Mesendoderm (in vitro differentiated cells): ENCODE measurements around the gene RIMKLB.
"Not testable (repeated sequence)": the region's sequence is repeated elsewhere in the genome, so short reads cannot be mapped to it uniquely, and the experiment has no call there.

ENCODE experiments used
- DNase-seq: peaks from one replicate; pipeline ENCODE4 v3.0.0; 2013
- H2AK5ac ChIP-seq: 2 replicates; pipeline ENCODE4 v1.6.1; 2013; ENCODE audit warnings: low read length, inconsistent platforms
- H2BK120ac ChIP-seq: 2 replicates; pipeline ENCODE4 v1.6.1; 2013; ENCODE audit warnings: low read depth, mild to moderate bottlenecking, low read length, moderate library complexity, mixed read lengths
- H2BK15ac ChIP-seq: replicated peaks from 2 replicates; pipeline ENCODE4 v1.6.1; 2013; ENCODE audit warnings: low read depth, mild to moderate bottlenecking, moderate library complexity
- H2BK5ac ChIP-seq: 2 replicates; pipeline ENCODE4 v1.6.1; 2013; ENCODE audit warnings: low read length, inconsistent platforms
- H3K18ac ChIP-seq: 2 replicates; pipeline ENCODE4 v1.6.1; 2013; ENCODE audit warnings: mild to moderate bottlenecking, low read length, mixed read lengths
- H3K23ac ChIP-seq: one replicate; pipeline ENCODE4 v1.6.1; 2013; ENCODE audit warnings: low read length
- H3K27ac ChIP-seq: 2 replicates; pipeline ENCODE4 v1.5.1; 2013; ENCODE audit warnings: low read depth, mild to moderate bottlenecking, inconsistent platforms, low read length, moderate library complexity
- H3K27me3 ChIP-seq: 2 replicates; pipeline ENCODE4 v1.6.1; 2013; ENCODE audit warnings: low read length, control low read depth, mild to moderate bottlenecking, inconsistent platforms; ENCODE audit not compliant: insufficient read depth, poor library complexity
- H3K36me3 ChIP-seq: 2 replicates; pipeline ENCODE4 v1.6.1; 2013; ENCODE audit warnings: low read length, inconsistent platforms; ENCODE audit not compliant: control insufficient read depth, insufficient read depth
- H3K4ac ChIP-seq: one replicate; pipeline ENCODE4 v1.6.1; 2013; ENCODE audit warnings: low read depth, mild to moderate bottlenecking, low read length, moderate library complexity
- H3K4me1 ChIP-seq: 2 replicates; pipeline ENCODE4 v1.6.1; 2013; ENCODE audit warnings: low read depth, low read length, inconsistent platforms; ENCODE audit not compliant: control insufficient read depth
- H3K4me2 ChIP-seq: 2 replicates; pipeline ENCODE4 v1.6.1; 2013; ENCODE audit warnings: low read length
- H3K4me3 ChIP-seq: 2 replicates; pipeline ENCODE4 v1.5.1; 2013; ENCODE audit warnings: mild to moderate bottlenecking, low read length
- H3K56ac ChIP-seq: one replicate; pipeline ENCODE4 v1.6.1; 2013; ENCODE audit warnings: low read length
- H3K79me1 ChIP-seq: 2 replicates; pipeline ENCODE4 v1.6.1; 2013; ENCODE audit warnings: low read length, inconsistent platforms
- H3K79me2 ChIP-seq: 2 replicates; pipeline ENCODE4 v1.6.1; 2013; ENCODE audit warnings: mild to moderate bottlenecking, low read length; ENCODE audit not compliant: control insufficient read depth, insufficient read depth
- H3K9ac ChIP-seq: 2 replicates; pipeline ENCODE4 v1.6.1; 2013; ENCODE audit warnings: low read length, inconsistent platforms
- H4K5ac ChIP-seq: one replicate; pipeline ENCODE4 v1.6.1; 2013; ENCODE audit warnings: low read length
- H4K8ac ChIP-seq: one replicate; pipeline ENCODE4 v1.6.1; 2013; ENCODE audit warnings: low read depth, mild to moderate bottlenecking, control low read depth, low read length, moderate library complexity
- WGBS: extraction: QIAGEN DNeasy Blood & Tissue Kit; methylation state at CpG from one replicate; pipeline ENCODE4 v1.1.7; 2013; ENCODE audit warnings: low lambda C conversion rate, missing lambda C conversion rate; ENCODE audit not compliant: insufficient coverage; ENCODE audit errors: extremely low coverage; 5-methylcytosine and 5-hydroxymethylcytosine counted together

Gene RIMKLB

DNA sequence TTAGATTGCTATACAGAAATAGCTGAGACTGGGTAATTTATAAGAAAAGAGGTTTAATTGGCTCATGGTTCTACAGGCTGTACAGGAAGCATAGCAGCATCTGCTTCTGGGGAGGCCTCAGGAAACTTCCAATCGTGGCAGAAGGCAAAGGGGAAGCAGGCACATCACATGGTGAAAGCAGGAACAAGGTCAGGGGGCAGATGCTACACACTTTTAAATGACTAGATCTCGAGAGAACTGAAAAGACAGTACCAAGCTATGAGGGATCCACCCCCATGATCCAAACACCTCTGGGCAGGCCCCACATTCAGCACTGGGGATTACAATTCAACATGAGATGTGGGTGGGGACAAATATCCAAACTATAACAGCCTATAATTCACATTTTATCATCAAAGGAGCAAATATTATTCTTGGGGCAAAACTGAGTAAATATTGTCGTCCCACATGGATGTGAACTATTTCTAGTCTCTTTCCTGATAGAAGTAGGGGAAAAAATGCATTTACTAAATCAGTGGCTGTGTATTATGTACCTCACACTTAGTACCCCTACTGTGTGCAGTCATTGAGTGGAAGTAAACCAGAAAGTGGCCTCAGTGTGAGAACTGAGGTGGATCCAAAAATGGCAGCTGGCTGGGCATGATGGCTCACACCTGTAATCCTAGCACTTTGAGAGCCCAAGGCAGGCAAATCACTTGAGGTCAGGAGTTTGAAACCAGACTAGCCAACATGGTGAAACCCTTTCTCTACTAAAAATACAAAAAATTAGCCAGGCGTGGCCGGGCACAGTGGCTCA lies 99.2 kb downstream of the RIMKLB start:
- Histone ChIP-seq H3K4ac (no peak overlapping the region), H3K23ac (no peak overlapping the region), H2BK5ac (no peak overlapping the region), H4K8ac (no peak overlapping the region), H3K56ac (no peak overlapping the region), H3K27me3 (no peaks in the 10 kb centered on the region), H3K79me2 (no peaks in the 10 kb centered on the region), H3K4me1 (no peaks in the 10 kb centered on the region), H3K4me3 (no peak overlapping the region), H2BK15ac (no peak overlapping the region), H3K9ac (no peak overlapping the region), H3K36me3 (peaks cover 2% of the 10 kb centered on the region), H3K27ac (no peak overlapping the region), H4K5ac (no peak overlapping the region), H3K79me1 (no peaks in the 10 kb centered on the region), H3K18ac (no peak overlapping the region), H3K4me2 (no peak overlapping the region), H2BK120ac (no peak overlapping the region), H2AK5ac (no peak overlapping the region)
- WGBS = no CpG with 5 or more reads among the region's 5 CpGs
- DNase-seq = no peak

DNA sequence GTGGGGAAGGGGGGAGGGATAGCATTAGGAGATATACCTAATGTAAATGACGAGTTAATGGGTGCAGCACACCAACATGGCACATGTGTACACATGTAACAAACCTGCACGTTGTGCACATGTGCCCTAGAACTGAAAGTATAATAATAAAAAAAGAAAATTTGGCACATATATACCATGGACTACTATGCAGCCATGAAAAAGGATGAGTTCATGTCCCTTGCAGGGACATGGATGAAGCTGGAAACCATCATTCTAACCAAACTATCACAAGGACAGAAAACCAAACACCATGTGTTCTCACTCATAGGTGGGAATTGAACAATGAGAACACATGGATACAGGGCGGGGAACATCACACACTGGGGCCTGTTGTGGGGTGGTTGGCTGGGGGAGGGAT lies 103.4 kb downstream of the RIMKLB start:
- H2BK15ac ChIP-seq, H2BK120ac ChIP-seq, H3K4ac ChIP-seq, H3K9ac ChIP-seq, H3K23ac ChIP-seq, H3K18ac ChIP-seq, H3K4me3 ChIP-seq, DNase-seq, H3K4me1 ChIP-seq, H2AK5ac ChIP-seq, H4K5ac ChIP-seq, H3K36me3 ChIP-seq, H3K79me1 ChIP-seq, H3K4me2 ChIP-seq, H3K27ac ChIP-seq, H4K8ac ChIP-seq, H2BK5ac ChIP-seq, H3K79me2 ChIP-seq, H3K56ac ChIP-seq, H3K27me3 ChIP-seq: not testable (repeated sequence)
- WGBS = no CpG with 5 or more reads among the region's 3 CpGs

DNA sequence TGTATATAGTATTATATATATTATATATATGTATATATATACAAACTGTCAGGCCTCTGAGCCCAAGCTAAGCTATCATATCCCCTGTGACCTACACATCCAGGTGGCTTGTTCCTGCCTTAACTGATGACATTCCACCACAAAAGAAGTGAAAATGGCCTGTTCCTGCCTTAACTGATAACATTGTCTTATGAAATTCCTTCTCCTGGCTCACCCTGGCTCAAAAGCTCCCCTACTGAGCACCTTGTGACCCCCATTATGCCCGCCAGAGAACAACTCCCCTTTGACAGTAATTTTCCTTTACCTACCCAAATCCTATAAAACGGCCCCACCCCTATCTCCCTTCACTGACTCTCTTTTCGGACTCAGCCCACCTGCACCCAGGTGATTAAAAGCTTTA lies 107.0 kb downstream of the RIMKLB start:
- not testable (repeated sequence) for H3K18ac ChIP-seq, H3K79me1 ChIP-seq, H4K8ac ChIP-seq, H3K4me2 ChIP-seq, H3K4ac ChIP-seq, H3K9ac ChIP-seq, H2BK15ac ChIP-seq, H3K4me1 ChIP-seq, H2BK5ac ChIP-seq, H3K23ac ChIP-seq, H3K79me2 ChIP-seq, H2BK120ac ChIP-seq, H3K4me3 ChIP-seq, H3K27ac ChIP-seq, H3K56ac ChIP-seq, H3K27me3 ChIP-seq, H3K36me3 ChIP-seq, H2AK5ac ChIP-seq, H4K5ac ChIP-seq
- WGBS = no CpG with 5 or more reads among the region's 3 CpGs
- peak; percentile 84 for DNase-seq

DNA sequence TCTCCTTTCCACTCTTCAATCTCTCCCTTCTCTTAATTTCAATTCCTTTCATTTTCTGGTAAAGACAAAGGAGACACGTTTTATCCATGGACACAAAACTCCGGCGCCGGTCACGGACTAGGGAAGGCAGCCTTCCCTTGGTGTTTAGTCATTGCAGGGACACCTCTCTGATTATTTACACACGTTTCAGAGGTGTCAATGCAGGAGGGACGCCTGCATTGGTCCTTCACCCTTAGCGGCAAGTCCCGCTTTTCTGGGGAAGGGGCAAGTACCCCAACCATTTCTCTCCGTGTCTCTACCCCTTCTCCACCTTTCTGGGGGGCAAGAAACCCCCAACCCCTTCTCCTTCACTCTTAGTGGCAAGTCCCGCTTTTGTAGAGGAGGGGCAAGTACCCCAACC lies 107.7 kb downstream of the RIMKLB start:
- H3K36me3 ChIP-seq, H2BK15ac ChIP-seq, H3K4me2 ChIP-seq, H3K23ac ChIP-seq, DNase-seq, H3K4me1 ChIP-seq, H4K8ac ChIP-seq, H2BK120ac ChIP-seq, H3K79me2 ChIP-seq, H3K27me3 ChIP-seq, H3K79me1 ChIP-seq, H4K5ac ChIP-seq, H2AK5ac ChIP-seq: not testable (repeated sequence)
- Histone ChIP-seq H3K18ac (peak overlapping the region; percentile 33), H3K9ac (peak overlapping the region; percentile 75), H3K56ac (peak overlapping the region; percentile 87), H3K4me3 (peak overlapping the region; percentile 19), H2BK5ac (peak overlapping the region; percentile 67), H3K4ac (peak overlapping the region; percentile 73), H3K27ac (peak overlapping the region; percentile 25)
- no CpG with 5 or more reads among the region's 11 CpGs for WGBS

DNA sequence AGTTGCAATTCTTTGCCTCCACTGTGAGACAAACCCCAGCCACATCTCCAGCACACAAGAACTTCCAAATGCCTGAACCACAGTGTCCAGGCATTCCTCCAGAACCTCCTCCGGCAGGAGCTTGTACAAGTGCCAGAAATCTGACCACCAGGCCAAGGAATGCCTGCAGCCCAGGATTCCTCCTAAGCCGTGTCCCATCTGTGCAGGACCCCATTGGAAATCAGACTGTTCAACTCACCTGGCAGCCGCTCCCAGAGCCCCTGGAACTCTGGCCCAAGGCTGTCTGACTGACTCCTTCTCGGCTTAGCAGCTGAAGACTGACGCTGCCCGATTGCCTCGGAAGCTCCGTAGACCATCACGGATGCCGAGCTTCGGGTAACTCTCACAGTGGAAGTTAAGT lies 109.3 kb downstream of the RIMKLB start:
- H3K18ac ChIP-seq, H3K4me3 ChIP-seq, H2BK5ac ChIP-seq, H3K4me2 ChIP-seq, H3K27me3 ChIP-seq, DNase-seq, H3K23ac ChIP-seq, H3K27ac ChIP-seq, H2BK120ac ChIP-seq, H3K36me3 ChIP-seq, H3K79me2 ChIP-seq, H2AK5ac ChIP-seq, H4K8ac ChIP-seq, H4K5ac ChIP-seq, H3K4me1 ChIP-seq, H3K79me1 ChIP-seq, H2BK15ac ChIP-seq: not testable (repeated sequence)
- peak overlapping the region; percentile 81 for H3K56ac ChIP-seq
- peak overlapping the region; percentile 38 for H3K4ac ChIP-seq
- peak overlapping the region; percentile 48 for H3K9ac ChIP-seq
- WGBS = no CpG with 5 or more reads among the region's 11 CpGs

DNA sequence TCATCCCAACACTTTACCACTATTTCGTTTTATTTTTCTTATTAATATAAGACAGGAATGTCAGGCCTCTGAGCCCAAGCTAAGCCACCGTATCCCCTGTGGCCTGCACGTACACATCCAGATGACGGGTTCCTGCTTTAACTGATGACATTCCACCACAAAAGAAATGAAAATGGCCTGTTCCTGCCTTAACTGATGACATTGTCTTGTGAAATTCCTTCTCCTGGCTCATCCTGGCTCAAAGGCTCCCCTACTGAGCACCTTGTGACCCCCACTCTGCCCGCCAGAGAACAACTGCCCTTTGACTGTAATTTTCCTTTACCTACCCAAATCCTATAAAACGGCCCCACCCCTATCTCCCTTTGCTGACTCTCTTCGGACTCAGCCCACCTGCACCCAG lies 112.3 kb downstream of the RIMKLB start:
- H3K4ac ChIP-seq, H4K8ac ChIP-seq, H3K4me2 ChIP-seq, H4K5ac ChIP-seq, H3K36me3 ChIP-seq, H3K79me1 ChIP-seq, H3K23ac ChIP-seq, H3K4me3 ChIP-seq, H2BK120ac ChIP-seq, H3K27me3 ChIP-seq, H2BK5ac ChIP-seq, H3K4me1 ChIP-seq, H2AK5ac ChIP-seq, H2BK15ac ChIP-seq, H3K79me2 ChIP-seq: not testable (repeated sequence)
- Histone ChIP-seq H3K18ac (peak overlapping the region; percentile 71), H3K27ac (peak overlapping the region; percentile 73), H3K9ac (peak overlapping the region; percentile 38), H3K56ac (peak overlapping the region; percentile 64)
- WGBS = no CpG with 5 or more reads among the region's 7 CpGs
- DNase-seq = peak; percentile 69
